Measurements from ENCODE around the gene NISCH. TPM values are rescaled to one million over a fixed set of nuclear protein-coding genes. Genes with fewer than 3 reads are reported as not detected.

NISCH gene
- total and polyA plus RNA-seq, 2 donors (not counting 1 experiment from before 2014, with no cell fraction given), result 130 to 169 TPM

DNA sequence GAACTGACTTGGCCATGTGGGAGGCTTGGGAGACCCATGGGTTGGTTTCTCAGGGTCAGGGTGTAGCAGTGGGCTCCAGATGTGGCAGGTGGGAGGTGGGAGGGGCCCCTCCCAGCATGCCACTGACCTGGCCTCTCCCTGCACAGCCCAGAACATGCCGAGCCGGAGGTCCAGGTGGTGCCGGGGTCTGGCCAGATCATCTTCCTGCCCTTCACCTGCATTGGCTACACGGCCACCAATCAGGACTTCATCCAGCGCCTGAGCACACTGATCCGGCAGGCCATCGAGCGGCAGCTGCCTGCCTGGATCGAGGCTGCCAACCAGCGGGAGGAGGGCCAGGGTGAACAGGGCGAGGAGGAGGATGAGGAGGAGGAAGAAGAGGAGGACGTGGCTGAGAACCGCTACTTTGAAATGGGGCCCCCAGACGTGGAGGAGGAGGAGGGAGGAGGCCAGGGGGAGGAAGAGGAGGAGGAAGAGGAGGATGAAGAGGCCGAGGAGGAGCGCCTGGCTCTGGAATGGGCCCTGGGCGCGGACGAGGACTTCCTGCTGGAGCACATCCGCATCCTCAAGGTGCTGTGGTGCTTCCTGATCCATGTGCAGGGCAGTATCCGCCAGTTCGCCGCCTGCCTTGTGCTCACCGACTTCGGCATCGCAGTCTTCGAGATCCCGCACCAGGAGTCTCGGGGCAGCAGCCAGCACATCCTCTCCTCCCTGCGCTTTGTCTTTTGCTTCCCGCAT lies 31.8 kb downstream of the NISCH start:
- Histone ChIP-seq H3K4me2 (replicated peaks; ENCODE audit: low read depth, low read length, poor library complexity, severe bottlenecking) (no peak overlapping the region), H3K9ac (ENCODE audit: low read length) (no peak overlapping the region), H3K27me3 (replicated peaks in 1 of 4; ENCODE audit: control extremely low read depth in 1 of 4, control insufficient read depth in 3 of 4, insufficient read depth in 4 of 4, low read length in 3 of 4) (no peaks in the 10 kb centered on the region), H2AFZ (ENCODE audit: insufficient read depth, low read depth, low read length, poor library complexity, severe bottlenecking) (no peak overlapping the region), H3K79me2 (ENCODE audit: control insufficient read depth, insufficient read depth, low read length) (no peaks in the 10 kb centered on the region), H3K27ac (ENCODE audit: low read length in 2 of 2) (no peak overlapping the region), H3K36me3 (replicated peaks in 1 of 2; ENCODE audit: control extremely low read depth in 1 of 2, control insufficient read depth in 1 of 2, extremely low read depth in 1 of 2, insufficient read depth in 2 of 2, low read length in 1 of 2) (peaks cover 0 to 60% of the 10 kb centered on the region in 2 experiments), H4K20me1 (ENCODE audit: control insufficient read depth, insufficient read depth, low read length, poor library complexity, severe bottlenecking) (no peaks in the 10 kb centered on the region), H3K9me3 (ENCODE audit: control extremely low read depth in 1 of 3, control insufficient read depth in 2 of 3, insufficient read depth in 1 of 3, low read length in 2 of 3) (no peaks in the 10 kb centered on the region), H3K4me1 (ENCODE audit: control insufficient read depth in 2 of 2, insufficient read depth in 2 of 2, low read length in 2 of 2) (no peaks in the 10 kb centered on the region), H3K4me3 (ENCODE audit: control extremely low read depth in 1 of 5, extremely low read depth in 1 of 5, insufficient read depth in 1 of 5, low read depth in 2 of 5, low read length in 4 of 5) (no peak overlapping the region)
- TF ChIP-seq, protein P1, sequence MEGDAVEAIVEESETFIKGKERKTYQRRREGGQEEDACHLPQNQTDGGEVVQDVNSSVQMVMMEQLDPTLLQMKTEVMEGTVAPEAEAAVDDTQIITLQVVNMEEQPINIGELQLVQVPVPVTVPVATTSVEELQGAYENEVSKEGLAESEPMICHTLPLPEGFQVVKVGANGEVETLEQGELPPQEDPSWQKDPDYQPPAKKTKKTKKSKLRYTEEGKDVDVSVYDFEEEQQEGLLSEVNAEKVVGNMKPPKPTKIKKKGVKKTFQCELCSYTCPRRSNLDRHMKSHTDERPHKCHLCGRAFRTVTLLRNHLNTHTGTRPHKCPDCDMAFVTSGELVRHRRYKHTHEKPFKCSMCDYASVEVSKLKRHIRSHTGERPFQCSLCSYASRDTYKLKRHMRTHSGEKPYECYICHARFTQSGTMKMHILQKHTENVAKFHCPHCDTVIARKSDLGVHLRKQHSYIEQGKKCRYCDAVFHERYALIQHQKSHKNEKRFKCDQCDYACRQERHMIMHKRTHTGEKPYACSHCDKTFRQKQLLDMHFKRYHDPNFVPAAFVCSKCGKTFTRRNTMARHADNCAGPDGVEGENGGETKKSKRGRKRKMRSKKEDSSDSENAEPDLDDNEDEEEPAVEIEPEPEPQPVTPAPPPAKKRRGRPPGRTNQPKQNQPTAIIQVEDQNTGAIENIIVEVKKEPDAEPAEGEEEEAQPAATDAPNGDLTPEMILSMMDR (IDR thresholded peaks at IDR 0.05), result no peak
- TF ChIP-seq EZH2 (IDR thresholded peaks at IDR 0.05; ENCODE audit: borderline replicate concordance, insufficient read depth, low read depth, low read length, poor library complexity, severe bottlenecking), result no peak
- no peak overlapping the region for H3K27ac Mint-ChIP-seq
- H3K4me1 Mint-ChIP-seq, result no peaks in the 10 kb centered on the region
- H3K27me3 Mint-ChIP-seq, result no peaks in the 10 kb centered on the region
- no peak for ATAC-seq (ENCODE audit: low read depth)
- DNase-seq, result no peak
- H3K9me3 Mint-ChIP-seq (ENCODE audit: insufficient read depth), result no peaks in the 10 kb centered on the region
- intact Hi-C loops (cut with micrococcal nuclease), result no loop called here
- ChIA-PET CTCF (no interaction called here), POLR2A (no interaction called here)
- no peak overlapping the region for H3K4me3 Mint-ChIP-seq
- WGBS (ENCODE audit: insufficient coverage), result 95% methylated on average over 31 of the region's 31 CpGs

DNA sequence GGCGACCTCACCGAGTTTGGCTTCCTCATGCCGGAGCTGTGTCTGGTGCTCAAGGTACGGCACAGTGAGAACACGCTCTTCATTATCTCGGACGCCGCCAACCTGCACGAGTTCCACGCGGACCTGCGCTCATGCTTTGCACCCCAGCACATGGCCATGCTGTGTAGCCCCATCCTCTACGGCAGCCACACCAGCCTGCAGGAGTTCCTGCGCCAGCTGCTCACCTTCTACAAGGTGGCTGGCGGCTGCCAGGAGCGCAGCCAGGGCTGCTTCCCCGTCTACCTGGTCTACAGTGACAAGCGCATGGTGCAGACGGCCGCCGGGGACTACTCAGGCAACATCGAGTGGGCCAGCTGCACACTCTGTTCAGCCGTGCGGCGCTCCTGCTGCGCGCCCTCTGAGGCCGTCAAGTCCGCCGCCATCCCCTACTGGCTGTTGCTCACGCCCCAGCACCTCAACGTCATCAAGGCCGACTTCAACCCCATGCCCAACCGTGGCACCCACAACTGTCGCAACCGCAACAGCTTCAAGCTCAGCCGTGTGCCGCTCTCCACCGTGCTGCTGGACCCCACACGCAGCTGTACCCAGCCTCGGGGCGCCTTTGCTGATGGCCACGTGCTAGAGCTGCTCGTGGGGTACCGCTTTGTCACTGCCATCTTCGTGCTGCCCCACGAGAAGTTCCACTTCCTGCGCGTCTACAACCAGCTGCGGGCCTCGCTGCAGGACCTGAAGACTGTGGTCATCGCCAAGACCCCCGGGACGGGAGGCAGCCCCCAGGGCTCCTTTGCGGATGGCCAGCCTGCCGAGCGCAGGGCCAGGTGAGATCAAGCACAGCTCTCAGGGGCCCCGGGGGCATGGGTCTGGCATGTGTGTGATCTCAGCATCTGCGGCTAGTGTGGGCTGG lies 32.6 kb downstream of the NISCH start:
- POLR2A ChIA-PET, result no interaction called here

More for the DNA sequence above, 32.6 kb downstream of the NISCH start:
- Histone ChIP-seq H3K4me3 (ENCODE audit: control extremely low read depth in 1 of 5, extremely low read depth in 1 of 5, insufficient read depth in 1 of 5, low read depth in 2 of 5, low read length in 4 of 5) (no peak overlapping the region), H3K9me3 (ENCODE audit: control extremely low read depth in 1 of 3, control insufficient read depth in 2 of 3, insufficient read depth in 1 of 3, low read length in 2 of 3) (no peaks in the 10 kb centered on the region), H3K4me2 (replicated peaks; ENCODE audit: low read depth, low read length, poor library complexity, severe bottlenecking) (no peak overlapping the region), H3K79me2 (ENCODE audit: control insufficient read depth, insufficient read depth, low read length) (no peaks in the 10 kb centered on the region), H3K27me3 (replicated peaks in 1 of 4; ENCODE audit: control extremely low read depth in 1 of 4, control insufficient read depth in 3 of 4, insufficient read depth in 4 of 4, low read length in 3 of 4) (no peaks in the 10 kb centered on the region), H3K27ac (ENCODE audit: low read length in 2 of 2) (no peak overlapping the region), H3K9ac (ENCODE audit: low read length) (no peak overlapping the region), H2AFZ (ENCODE audit: insufficient read depth, low read depth, low read length, poor library complexity, severe bottlenecking) (no peak overlapping the region), H4K20me1 (ENCODE audit: control insufficient read depth, insufficient read depth, low read length, poor library complexity, severe bottlenecking) (no peaks in the 10 kb centered on the region), H3K4me1 (ENCODE audit: control insufficient read depth in 2 of 2, insufficient read depth in 2 of 2, low read length in 2 of 2) (no peaks in the 10 kb centered on the region), H3K36me3 (replicated peaks in 1 of 2; ENCODE audit: control extremely low read depth in 1 of 2, control insufficient read depth in 1 of 2, extremely low read depth in 1 of 2, insufficient read depth in 2 of 2, low read length in 1 of 2) (peaks cover 0 to 61% of the 10 kb centered on the region in 2 experiments)
- Mint-ChIP-seq H3K27me3 (no peaks in the 10 kb centered on the region), H3K4me3 (no peak overlapping the region), H3K27ac (no peak overlapping the region), H3K4me1 (no peaks in the 10 kb centered on the region), H3K9me3 (ENCODE audit: insufficient read depth) (no peaks in the 10 kb centered on the region)
- TF ChIP-seq EZH2 (IDR thresholded peaks at IDR 0.05; ENCODE audit: borderline replicate concordance, insufficient read depth, low read depth, low read length, poor library complexity, severe bottlenecking), result no peak
- TF ChIP-seq, protein P1 (IDR thresholded peaks at IDR 0.05), result no peak
- WGBS (ENCODE audit: insufficient coverage), result 98% methylated on average over 57 of the region's 59 CpGs
- DNase-seq (no peak), ATAC-seq (ENCODE audit: low read depth) (no peak)
- intact Hi-C loops (cut with micrococcal nuclease), result no loop called here
- CTCF ChIA-PET, result no interaction called here
